Natural killer cell (primary cell): Measurements from ENCODE around the gene CHI3L1. TPM values are rescaled to one million over a fixed set of nuclear protein-coding genes. Genes with fewer than 3 reads are reported as not detected.

Experiments
- ATAC-seq, 3 donors: fragments of 150-1000 bp in 2 of 3; fragments of 200-7000 bp in 1 of 3; cut with Tn5 transposase; 1 replicate in 1 of 3; 2 replicates in 2 of 3; pipeline ENCODE4 v1.10.0; 2021; ENCODE audit warnings: mild to moderate bottlenecking in 2 of 3, moderate library complexity in 2 of 3
- DNase-seq, 2 donors: peaks; one replicate each; pipeline versions ENCODE4 v3.0.0 to v3.0.0-alpha.2; 2013 to 2021; ENCODE audit warnings: mixed read lengths in 1 of 2
- H3K27ac ChIP-seq: one replicate; pipeline ENCODE4 v1.5.1; 2013; ENCODE audit warnings: mild to moderate bottlenecking, low read length
- H3K27me3 ChIP-seq: one replicate; pipeline ENCODE4 v1.6.1; 2013; ENCODE audit warnings: low read length; ENCODE audit not compliant: control insufficient read depth, insufficient read depth
- H3K36me3 ChIP-seq: one replicate; pipeline ENCODE4 v1.6.1; 2013; ENCODE audit warnings: low read length; ENCODE audit not compliant: control insufficient read depth, insufficient read depth
- H3K4me1 ChIP-seq: one replicate; pipeline ENCODE4 v1.6.1; 2013; ENCODE audit warnings: low read length; ENCODE audit not compliant: control insufficient read depth, insufficient read depth
- H3K4me3 ChIP-seq: one replicate; pipeline ENCODE4 v1.5.1; 2013; ENCODE audit warnings: low read length
- H3K9me3 ChIP-seq: one replicate; pipeline ENCODE4 v1.6.1; 2013; ENCODE audit warnings: low read length; ENCODE audit not compliant: control insufficient read depth, insufficient read depth
- H3K27ac Mint-ChIP-seq, 2 donors: one replicate each; pipeline ENCODE4 v1.8.0; 2022; ENCODE audit warnings: mild to moderate bottlenecking in 2 of 2, mixed read lengths in 2 of 2, moderate library complexity in 1 of 2
- H3K27me3 Mint-ChIP-seq, 2 donors: one replicate each; pipeline ENCODE4 v1.8.0; 2022; ENCODE audit warnings: low read depth in 2 of 2, mixed read lengths in 2 of 2
- H3K36me3 Mint-ChIP-seq: one replicate; pipeline ENCODE4 v1.8.0; 2022; ENCODE audit warnings: mixed read lengths
- H3K4me1 Mint-ChIP-seq, 2 donors: one replicate each; pipeline ENCODE4 v1.8.0; 2022; ENCODE audit warnings: mixed read lengths in 2 of 2
- H3K4me3 Mint-ChIP-seq: one replicate; pipeline ENCODE4 v1.8.0; 2022; ENCODE audit warnings: mild to moderate bottlenecking, moderate library complexity, mixed read lengths
- H3K9me3 Mint-ChIP-seq, 2 donors: one replicate each; pipeline ENCODE4 v1.8.0; 2022; ENCODE audit warnings: mixed read lengths in 2 of 2
- CTCF ChIP-seq: fragments of 200-600 bp; IDR thresholded peaks from one replicate; pipeline ENCODE4 v1.8.0; 2022; ENCODE audit warnings: antibody characterized with exemption
- WGBS: methylation state at CpG from one replicate; pipeline ENCODE4 v1.1.7; 2013; ENCODE audit warnings: missing lambda C conversion rate; ENCODE audit not compliant: insufficient coverage; 5-methylcytosine and 5-hydroxymethylcytosine counted together
- intact Hi-C: fragments of 100-400 bp; cut with micrococcal nuclease; formaldehyde crosslinking; loops from one replicate; pipeline ENCODE4 v1.14.2; 2022
- total RNA-seq, 4 donors: library from RNA; stranded (reverse); fragments of 120-200 nt in 1 of 4; gene quantifications; one replicate each; pipeline versions ENCODE4 v1.2.3 to v1.2.4, GENCODE V29; 2013 to 2022

The CHI3L1 gene
- total RNA-seq, 3 donors from 2014 or later (not counting 1 experiment from before 2014, with no cell fraction given): 1.0 TPM; not detected in 2

GRCh38 chr1:203146042-203146369, 40.5 kb downstream of the CHI3L1 start:
- no peak for ATAC-seq

DNA sequence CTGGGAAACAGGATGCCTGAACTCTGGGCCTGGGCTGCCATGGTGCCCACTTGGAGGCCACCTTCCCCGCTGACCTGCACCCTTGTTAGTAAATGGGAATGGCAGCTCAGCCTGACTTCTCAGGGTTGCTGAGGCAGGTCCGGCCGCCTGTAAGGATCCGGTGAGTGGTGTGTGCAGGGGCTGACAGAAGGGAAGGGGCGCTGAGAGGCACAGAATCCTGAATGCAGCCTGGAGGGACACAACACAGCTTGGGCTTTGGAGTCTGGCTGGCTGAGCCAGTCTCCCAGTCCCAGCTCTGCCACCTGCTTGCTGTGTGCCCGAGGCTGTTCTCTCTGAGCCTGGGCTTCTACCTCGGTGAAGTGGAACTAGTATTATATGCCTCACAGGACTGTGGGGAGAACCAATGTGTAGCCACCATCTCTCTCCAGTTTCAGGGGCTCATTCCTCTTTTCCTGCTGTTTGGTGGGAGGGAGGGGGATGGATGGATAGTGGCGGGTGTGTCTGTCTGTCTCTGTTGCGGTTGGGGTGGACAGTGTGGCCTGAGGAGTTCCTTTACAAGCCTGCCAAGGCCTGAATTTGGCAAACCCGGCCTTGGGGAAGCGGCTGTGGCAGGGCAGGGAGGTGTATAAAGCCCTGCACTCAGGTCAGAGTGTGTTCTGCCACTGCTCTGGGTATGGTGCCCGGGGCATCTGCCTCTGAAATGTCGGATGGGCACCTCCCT, 41.0 kb downstream of the CHI3L1 start:
- WGBS: 76% methylated on average over 13 of the region's 13 CpGs
- H3K4me1 Mint-ChIP-seq: no peaks in the 10 kb centered on the region
- Histone ChIP-seq H3K36me3 (no peaks in the 10 kb centered on the region), H3K27ac (no peak overlapping the region), H3K9me3 (no peaks in the 10 kb centered on the region), H3K4me1 (no peaks in the 10 kb centered on the region), H3K4me3 (no peak overlapping the region), H3K27me3 (no peaks in the 10 kb centered on the region)
- ATAC-seq (no peak), DNase-seq (no peak)
- no peak for TF ChIP-seq CTCF
- H3K27ac Mint-ChIP-seq: no peak overlapping the region
- no peak overlapping the region for H3K4me3 Mint-ChIP-seq
- H3K9me3 Mint-ChIP-seq: no peaks in the 10 kb centered on the region
- H3K36me3 Mint-ChIP-seq: no peaks in the 10 kb centered on the region
- H3K27me3 Mint-ChIP-seq: peaks cover 0 to 5% of the 10 kb centered on the region in 2 donors
- intact Hi-C loops: no loop called here

More at GRCh38 chr1:203146042-203146369, 40.5 kb downstream of the CHI3L1 start:
- Histone ChIP-seq H3K27ac (no peak overlapping the region), H3K9me3 (no peaks in the 10 kb centered on the region), H3K4me1 (no peaks in the 10 kb centered on the region), H3K27me3 (no peaks in the 10 kb centered on the region), H3K36me3 (no peaks in the 10 kb centered on the region), H3K4me3 (no peak overlapping the region)
- no peak overlapping the region for H3K4me3 Mint-ChIP-seq
- TF ChIP-seq CTCF: no peak
- DNase-seq: no peak
- 91% methylated on average over 2 of the region's 2 CpGs for WGBS
- no peaks in the 10 kb centered on the region for H3K9me3 Mint-ChIP-seq
- intact Hi-C loops: no loop called here
- no peak overlapping the region for H3K27ac Mint-ChIP-seq
- H3K27me3 Mint-ChIP-seq: peaks cover 0 to 8% of the 10 kb centered on the region in 2 donors
- no peaks in the 10 kb centered on the region for H3K36me3 Mint-ChIP-seq
- no peaks in the 10 kb centered on the region for H3K4me1 Mint-ChIP-seq

DNA sequence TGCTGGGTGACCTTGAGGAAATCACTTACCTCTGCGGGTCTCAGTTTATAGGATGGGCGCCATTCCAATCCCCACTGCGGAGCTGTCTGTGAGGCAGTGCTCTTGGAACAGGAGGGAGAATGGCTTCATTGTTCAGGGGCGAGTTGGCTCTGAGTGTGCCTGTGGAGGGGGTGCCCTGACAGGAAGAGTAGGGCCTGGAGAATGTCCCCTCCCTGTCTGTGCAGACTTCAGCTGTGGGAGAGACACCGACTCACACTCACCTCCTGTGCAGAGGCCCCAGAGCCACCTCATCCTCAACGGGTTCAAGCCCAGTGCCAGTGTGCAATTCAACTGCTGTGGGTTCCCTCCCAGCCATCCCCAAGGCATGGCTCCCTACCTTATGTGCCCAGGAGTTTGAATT, 41.8 kb downstream of the CHI3L1 start:
- TF ChIP-seq CTCF: no peak
- no peaks in the 10 kb centered on the region for H3K9me3 ChIP-seq
- H3K4me1 ChIP-seq: no peaks in the 10 kb centered on the region
- Mint-ChIP-seq H3K36me3 (no peaks in the 10 kb centered on the region), H3K4me1 (no peaks in the 10 kb centered on the region), H3K9me3 (no peaks in the 10 kb centered on the region), H3K27me3 (peaks cover 0 to 3% of the 10 kb centered on the region in 2 donors), H3K4me3 (no peak overlapping the region), H3K27ac (no peak overlapping the region)
- H3K36me3 ChIP-seq: no peaks in the 10 kb centered on the region
- H3K27me3 ChIP-seq: no peaks in the 10 kb centered on the region
- WGBS: 87% methylated on average over 6 of the region's 6 CpGs
- DNase-seq (no peak), ATAC-seq (no peak)
- no peak overlapping the region for H3K27ac ChIP-seq
- no peak overlapping the region for H3K4me3 ChIP-seq
- intact Hi-C loops: no loop called here

GRCh38 chr1:203143641-203144040, 42.9 kb downstream of the CHI3L1 start:
- WGBS: 93% methylated on average over 11 of the region's 11 CpGs
- DNase-seq (no peak), ATAC-seq (no peak)
- Mint-ChIP-seq H3K4me1 (no peaks in the 10 kb centered on the region), H3K9me3 (no peaks in the 10 kb centered on the region), H3K27me3 (peaks cover 0 to 3% of the 10 kb centered on the region in 2 donors), H3K27ac (no peak overlapping the region), H3K36me3 (no peaks in the 10 kb centered on the region), H3K4me3 (no peak overlapping the region)
- intact Hi-C loops: no loop called here
- TF ChIP-seq CTCF: no peak
- Histone ChIP-seq H3K9me3 (no peaks in the 10 kb centered on the region), H3K27me3 (no peaks in the 10 kb centered on the region), H3K27ac (no peak overlapping the region), H3K4me3 (no peak overlapping the region), H3K4me1 (no peaks in the 10 kb centered on the region), H3K36me3 (no peaks in the 10 kb centered on the region)
